ENCODE measurements around the gene TNFSF13B.
"Not testable (repeated sequence)": the region's sequence is repeated elsewhere in the genome, so short reads cannot be mapped to it uniquely, and the experiment has no call there.

The TNFSF13B gene

GRCh38 chr13:108281901-108282300 lies 12.4 kb downstream of the TNFSF13B start:
- no peak for DNase-seq (ENCODE audit: low read depth)

- DNase-seq (ENCODE audit: low read depth) = no peak
These were observed 13.6 kb downstream of the TNFSF13B start for GRCh38 chr13:108283110-108283509.

GRCh38 chr13:108288741-108289140 lies 19.2 kb downstream of the TNFSF13B start:
- DNase-seq (ENCODE audit: low read depth) = no peak

- no peak for DNase-seq (ENCODE audit: low read depth)
These were observed 20.3 kb downstream of the TNFSF13B start for GRCh38 chr13:108289819-108290218.

GRCh38 chr13:108297114-108297513 lies 27.6 kb downstream of the TNFSF13B start:
- no peak for DNase-seq (ENCODE audit: low read depth)

GRCh38 chr13:108302279-108302678 lies 32.8 kb downstream of the TNFSF13B start:
- no peak for DNase-seq (ENCODE audit: low read depth)

GRCh38 chr13:108304170-108305016 lies 34.9 kb downstream of the TNFSF13B start:
- DNase-seq (ENCODE audit: low read depth) = no peak

- DNase-seq (ENCODE audit: low read depth) = no peak
These were observed 36.1 kb downstream of the TNFSF13B start for GRCh38 chr13:108305655-108306054.

GRCh38 chr13:108306860-108307259 lies 37.3 kb downstream of the TNFSF13B start:
- no peak for DNase-seq (ENCODE audit: low read depth)

- DNase-seq (ENCODE audit: low read depth) = not testable (repeated sequence)
These were observed 42.1 kb downstream of the TNFSF13B start for GRCh38 chr13:108311596-108311995.

- no peak for DNase-seq (ENCODE audit: low read depth)
These were observed 43.9 kb downstream of the TNFSF13B start for GRCh38 chr13:108313382-108313781.

GRCh38 chr13:108315273-108315672 lies 45.8 kb downstream of the TNFSF13B start:
- DNase-seq (ENCODE audit: low read depth) = no peak

- DNase-seq (ENCODE audit: low read depth) = no peak
These were observed 46.5 kb downstream of the TNFSF13B start for GRCh38 chr13:108315991-108316390.

- DNase-seq (ENCODE audit: low read depth) = no peak
These were observed 46.9 kb downstream of the TNFSF13B start for GRCh38 chr13:108316413-108316812.

GRCh38 chr13:108322206-108322824 lies 52.8 kb downstream of the TNFSF13B start:
- DNase-seq (ENCODE audit: low read depth) = no peak

- DNase-seq (ENCODE audit: low read depth) = no peak
These were observed 53.5 kb downstream of the TNFSF13B start for GRCh38 chr13:108323031-108323430.

GRCh38 chr13:108325863-108326262 lies 56.3 kb downstream of the TNFSF13B start:
- no peak for DNase-seq (ENCODE audit: low read depth)

- no peak for DNase-seq (ENCODE audit: low read depth)
These were observed 56.8 kb downstream of the TNFSF13B start for GRCh38 chr13:108326309-108326708.

- no peak for DNase-seq (ENCODE audit: low read depth)
These were observed 59.3 kb downstream of the TNFSF13B start for GRCh38 chr13:108328848-108329247.

GRCh38 chr13:108332791-108333190 lies 63.3 kb downstream of the TNFSF13B start:
- DNase-seq (ENCODE audit: low read depth) = no peak

GRCh38 chr13:108342369-108343289 lies 73.1 kb downstream of the TNFSF13B start:
- DNase-seq (ENCODE audit: low read depth) = no peak

GRCh38 chr13:108345016-108345415 lies 75.5 kb downstream of the TNFSF13B start:
- DNase-seq (ENCODE audit: low read depth) = no peak

Measured in stimulated activated CD4-positive, alpha-beta T cell treated with anti-CD3 and anti-CD28 coated beads, Interleukin-2, amount 100 ng/mL, for 4 hours (primary cell).